OCI-M1 (cell line): ENCODE data around the gene KATNB1.
"Not testable (repeated sequence)": the region's sequence is repeated elsewhere in the genome, so short reads cannot be mapped to it uniquely, and the experiment has no call there.

Experiments used
- DNase-seq: peaks from one replicate; lab custom pipeline; 2025; lab: John Stamatoyannopoulos, UW

KATNB1 gene

DNA sequence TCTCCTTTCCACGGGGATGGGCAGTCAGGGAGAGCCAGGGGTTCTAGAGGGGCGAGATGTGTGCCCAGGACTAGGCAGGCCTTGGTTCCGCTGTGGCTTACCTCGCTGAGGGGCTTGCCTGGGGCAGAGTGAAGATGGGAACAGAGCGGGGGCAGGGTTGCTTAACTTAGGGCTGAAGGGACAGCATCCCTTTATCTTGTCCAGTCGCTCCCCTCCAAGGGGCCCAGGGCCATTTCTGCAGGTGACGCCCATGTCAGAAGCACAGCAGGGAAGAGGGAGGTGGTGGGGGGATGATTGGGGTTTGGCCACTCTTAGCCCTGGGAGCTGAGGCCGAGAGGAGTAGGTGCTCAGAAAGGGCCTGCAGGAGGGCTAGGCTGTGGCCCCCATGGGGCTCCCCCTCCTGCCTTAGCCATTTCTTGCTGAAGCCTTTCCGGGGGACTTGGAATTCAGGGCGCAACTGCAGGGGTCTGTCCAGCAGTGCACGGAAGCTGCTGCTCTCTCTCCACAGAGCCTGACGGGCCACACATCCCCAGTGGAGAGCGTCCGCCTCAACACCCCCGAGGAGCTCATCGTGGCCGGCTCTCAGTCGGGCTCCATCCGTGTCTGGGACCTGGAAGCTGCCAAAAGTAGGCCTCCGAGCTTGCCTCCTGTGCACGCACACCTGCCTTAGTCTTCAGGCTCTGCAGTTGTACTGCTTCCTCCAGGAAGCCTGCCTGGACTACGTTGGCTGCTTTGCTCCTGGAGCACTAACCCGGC lies 8.5 kb downstream of the KATNB1 start:
- DNase-seq, result no peak

DNA sequence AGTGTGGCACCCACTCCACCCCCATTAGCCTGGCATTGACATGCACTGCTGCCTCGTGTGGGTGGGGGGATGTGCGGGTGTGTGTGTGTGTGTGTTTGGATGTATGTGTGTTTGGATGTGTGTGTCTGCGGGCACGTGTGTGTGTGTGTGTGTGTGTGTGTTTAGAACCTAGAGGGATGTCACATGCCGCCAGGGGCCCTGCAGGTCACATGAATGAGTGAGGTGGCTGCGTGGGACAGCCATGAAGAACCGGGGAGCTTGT lies 9.0 kb downstream of the KATNB1 start:
- no peak for DNase-seq

DNA sequence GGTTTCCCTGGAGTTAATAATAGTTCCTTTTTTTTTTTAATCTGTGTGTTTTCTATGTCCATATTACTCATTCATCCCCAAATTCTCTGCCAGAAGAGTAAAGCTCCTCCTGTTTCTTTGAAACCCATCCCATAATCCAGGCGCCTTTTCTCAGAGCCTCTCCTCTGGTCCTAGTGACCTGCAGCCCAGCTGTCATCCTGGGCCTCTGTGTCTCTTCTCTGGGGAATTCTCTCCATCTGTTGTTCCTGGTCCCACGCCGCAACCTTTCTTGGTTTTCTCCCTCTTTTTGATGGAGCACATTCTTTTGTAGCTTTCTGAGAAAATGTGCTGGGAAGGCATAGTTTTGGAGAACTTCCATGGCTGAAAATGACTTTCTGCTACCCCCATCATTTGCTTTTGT lies 10.2 kb downstream of the KATNB1 start:
- DNase-seq, result no peak

DNA sequence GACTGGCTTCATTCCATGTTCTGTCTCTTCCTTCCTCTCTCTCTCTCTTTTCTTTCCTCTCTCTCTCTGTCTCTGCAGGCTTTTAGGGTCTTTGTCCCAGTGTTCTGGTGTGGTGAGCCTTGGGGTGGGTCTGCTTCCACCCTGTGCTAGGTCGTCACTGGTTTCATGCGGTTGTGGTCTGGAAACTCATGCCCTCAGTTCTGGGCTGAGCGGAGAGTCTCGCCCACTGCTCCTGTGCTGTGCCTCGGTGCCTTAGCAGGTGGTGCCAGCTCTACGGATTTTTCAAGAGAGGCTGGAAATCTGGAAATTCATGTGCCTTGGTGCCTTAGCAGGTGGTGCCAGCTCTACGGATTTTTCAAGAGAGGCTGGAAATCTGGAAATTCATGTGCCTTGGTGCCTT lies 10.7 kb downstream of the KATNB1 start:
- DNase-seq, result not testable (repeated sequence)

DNA sequence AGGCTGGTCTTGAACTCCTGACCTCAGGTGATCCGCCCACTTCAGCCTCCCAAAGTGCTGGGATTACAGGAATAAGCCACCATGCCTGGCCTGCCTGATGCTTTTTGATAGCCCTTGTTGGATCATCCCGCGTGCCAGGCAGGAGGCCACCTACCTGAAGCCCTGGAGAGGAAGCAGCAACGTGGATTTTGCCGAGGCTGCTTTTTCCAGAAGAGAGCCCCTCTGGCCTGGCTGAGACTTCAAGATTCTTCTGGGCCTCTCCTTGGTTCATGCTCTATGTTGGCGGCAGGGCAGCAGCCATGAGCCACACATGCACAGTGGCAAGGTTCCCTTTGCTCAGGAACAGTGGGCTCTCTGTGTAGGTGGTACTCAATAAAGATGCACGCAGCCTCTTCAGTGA lies 11.5 kb downstream of the KATNB1 start:
- no peak for DNase-seq

DNA sequence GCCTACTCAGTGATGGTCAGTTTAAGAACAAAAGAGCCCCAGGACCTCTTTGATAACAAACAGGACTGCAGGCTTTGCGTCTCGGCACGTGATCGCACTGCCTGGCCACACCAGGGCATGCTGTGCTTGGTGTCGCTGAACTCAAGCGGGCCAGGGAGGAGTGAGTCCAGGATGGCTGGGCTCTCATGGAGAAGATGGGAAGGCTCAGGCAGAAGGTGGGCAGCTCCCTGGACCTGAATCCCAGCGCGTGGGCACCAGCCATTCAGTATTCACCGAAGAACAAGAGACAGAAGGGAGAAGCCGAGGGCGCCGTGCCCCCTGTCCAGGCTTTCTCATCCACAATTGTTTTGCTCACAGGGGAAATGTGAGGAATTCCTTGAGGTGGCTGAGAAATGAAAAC lies 11.9 kb downstream of the KATNB1 start:
- no peak for DNase-seq

DNA sequence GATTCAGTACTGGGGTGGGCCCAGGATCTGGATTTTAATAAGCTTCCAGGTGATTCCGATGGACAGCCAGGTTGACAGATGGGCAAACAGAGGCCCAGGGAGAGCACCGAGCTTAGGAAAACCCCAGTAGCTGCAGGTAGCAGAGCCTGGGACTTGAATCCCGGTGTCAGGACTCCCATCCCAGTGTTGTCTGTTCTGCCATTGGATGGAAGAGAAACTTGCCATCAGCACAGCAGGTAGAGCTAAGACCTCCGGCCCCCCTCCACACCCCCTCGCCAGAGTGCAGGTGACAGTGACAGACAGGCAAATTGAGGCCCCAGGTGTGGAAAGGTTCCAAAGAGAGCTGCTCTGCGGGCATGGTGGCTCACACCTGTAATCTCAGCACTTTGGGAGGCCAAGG lies 12.4 kb downstream of the KATNB1 start:
- no peak for DNase-seq

DNA sequence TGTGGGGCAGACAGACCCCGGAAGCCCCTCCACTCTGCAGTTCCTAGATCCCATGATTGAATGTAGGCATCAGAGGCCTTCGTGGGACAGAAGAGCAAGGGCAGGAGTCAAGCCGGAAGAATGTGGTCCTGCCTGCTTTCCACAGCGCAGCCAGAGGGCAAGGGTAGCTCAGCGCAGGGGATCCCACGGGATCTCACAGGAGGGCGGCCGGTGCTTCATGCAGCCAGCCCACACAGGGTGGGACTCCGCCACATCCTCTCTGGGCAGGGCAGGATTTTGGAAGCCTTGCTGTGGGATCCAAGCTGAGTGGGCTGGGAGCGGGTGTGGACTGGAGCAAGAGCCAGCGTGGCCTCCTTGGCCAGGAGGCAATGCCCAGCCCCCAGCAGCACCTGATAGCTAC lies 13.0 kb downstream of the KATNB1 start:
- DNase-seq, result no peak

DNA sequence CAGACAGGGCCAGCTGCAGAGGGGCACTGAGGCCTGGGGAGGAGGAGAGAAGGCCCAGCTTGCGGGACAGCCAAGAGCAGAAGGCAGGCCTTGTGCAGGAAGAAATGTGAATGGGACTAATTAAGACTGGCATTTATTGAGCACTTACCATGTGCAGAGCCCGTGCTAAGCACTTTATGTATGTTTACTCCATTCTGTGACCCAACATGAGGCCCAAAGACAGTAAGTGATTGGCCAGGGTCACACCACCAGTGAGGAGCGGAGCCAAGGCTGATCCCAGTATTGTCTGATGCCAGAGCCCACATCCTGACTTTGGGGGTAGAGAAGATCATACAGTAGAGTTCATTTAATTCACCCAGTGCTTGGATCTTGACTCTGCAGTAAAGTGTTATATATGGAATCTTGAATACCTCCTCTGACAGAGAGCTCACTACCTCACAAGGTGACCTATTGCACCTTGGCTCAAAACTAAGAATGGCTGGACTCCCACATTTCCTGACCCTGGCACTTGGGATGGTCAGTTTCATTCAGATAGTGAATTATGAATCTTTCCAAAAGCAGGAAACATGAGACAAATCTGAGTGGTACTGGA lies 13.6 kb downstream of the KATNB1 start:
- DNase-seq, result no peak

DNA sequence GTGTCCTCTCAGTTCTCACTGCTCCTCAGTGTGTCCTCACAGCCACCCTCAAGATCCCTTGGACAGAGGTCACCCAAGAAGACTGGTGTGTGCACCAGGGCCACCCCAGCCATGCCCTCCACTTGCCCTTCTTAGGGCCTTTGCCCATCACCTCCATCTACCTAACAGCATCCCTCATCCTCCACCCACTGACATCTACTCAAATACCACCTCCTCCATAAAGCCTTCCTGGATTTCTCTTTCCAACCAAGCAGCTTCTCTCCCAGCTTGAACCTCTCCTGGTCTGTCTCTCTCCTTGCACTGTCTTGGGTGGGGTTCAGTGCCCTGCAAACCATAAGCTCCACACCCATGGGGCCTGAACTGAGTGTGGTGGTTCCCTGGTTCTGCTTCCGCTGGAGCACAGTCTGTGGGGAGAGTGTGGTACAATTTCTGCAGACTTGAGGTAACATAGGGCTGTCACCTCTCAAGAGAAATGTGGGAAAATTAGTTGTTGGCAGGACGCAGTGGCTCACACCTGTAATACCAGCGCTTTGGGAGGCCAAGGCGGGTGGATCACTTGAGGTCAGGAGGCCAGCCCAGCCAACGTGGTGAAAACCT lies 14.4 kb downstream of the KATNB1 start:
- no peak for DNase-seq

DNA sequence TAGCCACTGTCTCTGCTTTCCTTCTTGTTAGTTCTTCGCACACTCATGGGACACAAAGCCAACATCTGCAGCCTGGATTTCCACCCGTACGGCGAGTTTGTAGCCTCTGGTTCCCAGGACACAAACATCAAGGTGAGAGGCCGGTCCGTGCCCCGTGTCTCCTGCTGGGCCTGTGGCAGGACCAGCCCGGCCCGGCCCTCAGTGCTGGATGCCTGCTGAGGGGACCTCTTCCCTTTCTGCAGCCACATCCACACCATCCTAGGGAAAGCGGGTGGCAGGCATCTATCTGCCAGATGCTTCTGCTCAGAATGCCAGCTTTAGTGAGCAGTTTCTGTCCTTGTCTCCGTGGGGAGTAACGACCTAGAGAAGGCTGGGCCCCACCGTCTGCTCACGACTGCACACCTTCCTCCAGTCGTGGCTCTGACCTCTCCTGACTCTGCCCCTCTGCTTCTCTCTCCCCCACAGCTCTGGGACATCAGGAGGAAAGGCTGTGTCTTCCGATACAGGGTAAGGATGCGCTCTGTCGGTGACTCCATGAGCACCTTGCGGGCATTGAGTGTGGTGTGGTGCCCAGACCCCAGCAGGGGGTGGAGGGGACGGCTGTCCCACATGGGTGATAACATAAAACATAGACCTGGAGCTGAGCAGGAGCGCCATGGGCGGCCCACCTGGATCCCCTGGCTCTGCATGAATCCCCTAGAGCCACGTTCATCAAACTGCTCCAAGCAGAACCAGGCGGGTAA lies 15.4 kb downstream of the KATNB1 start:
- no peak for DNase-seq

DNA sequence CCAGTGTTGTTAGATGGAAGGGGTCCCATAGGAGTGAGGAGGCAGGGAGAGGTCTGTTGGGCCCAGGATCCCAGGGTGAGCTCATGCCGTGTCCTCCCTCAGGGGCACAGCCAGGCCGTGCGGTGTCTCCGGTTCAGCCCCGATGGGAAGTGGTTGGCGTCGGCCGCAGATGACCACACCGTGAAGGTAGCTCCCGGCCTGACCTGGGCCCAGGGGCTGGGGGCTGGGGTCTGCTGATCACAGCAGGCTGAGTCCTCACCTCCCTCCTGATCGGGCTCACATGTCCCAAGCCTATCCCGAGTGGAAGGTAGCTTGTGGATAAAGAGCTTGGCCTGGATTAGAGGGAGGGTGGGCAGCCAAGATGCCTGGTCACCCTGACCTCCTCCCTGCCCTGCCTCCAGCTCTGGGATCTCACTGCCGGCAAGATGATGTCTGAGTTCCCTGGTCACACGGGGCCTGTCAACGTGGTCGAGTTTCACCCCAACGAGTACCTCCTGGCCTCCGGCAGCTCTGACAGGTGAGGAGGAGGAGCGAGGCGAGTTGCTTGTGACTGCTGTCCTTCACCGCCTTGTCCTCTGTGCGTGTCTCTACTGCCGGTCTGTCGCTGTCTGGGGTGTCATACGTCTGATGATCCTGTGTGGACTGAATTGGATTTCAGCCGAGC lies 16.1 kb downstream of the KATNB1 start:
- DNase-seq, result no peak

DNA sequence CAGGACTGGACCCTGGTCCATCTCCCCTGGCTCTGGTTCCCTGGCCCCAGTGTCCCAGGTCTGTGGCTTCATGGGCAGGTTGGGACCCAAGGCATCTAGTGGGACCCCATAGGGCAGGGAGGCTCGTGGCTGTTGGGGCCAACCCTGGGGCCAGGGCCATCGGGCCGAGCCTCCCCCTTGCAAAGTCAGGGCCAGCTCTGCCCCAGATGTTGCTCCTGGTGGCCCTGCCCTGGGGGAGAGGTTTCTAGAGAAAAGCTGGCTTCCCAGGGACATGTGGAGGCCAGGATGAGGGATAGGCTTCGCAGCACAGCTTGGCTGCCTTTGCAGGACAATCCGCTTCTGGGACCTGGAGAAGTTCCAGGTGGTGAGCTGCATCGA lies 16.6 kb downstream of the KATNB1 start:
- no peak for DNase-seq

DNA sequence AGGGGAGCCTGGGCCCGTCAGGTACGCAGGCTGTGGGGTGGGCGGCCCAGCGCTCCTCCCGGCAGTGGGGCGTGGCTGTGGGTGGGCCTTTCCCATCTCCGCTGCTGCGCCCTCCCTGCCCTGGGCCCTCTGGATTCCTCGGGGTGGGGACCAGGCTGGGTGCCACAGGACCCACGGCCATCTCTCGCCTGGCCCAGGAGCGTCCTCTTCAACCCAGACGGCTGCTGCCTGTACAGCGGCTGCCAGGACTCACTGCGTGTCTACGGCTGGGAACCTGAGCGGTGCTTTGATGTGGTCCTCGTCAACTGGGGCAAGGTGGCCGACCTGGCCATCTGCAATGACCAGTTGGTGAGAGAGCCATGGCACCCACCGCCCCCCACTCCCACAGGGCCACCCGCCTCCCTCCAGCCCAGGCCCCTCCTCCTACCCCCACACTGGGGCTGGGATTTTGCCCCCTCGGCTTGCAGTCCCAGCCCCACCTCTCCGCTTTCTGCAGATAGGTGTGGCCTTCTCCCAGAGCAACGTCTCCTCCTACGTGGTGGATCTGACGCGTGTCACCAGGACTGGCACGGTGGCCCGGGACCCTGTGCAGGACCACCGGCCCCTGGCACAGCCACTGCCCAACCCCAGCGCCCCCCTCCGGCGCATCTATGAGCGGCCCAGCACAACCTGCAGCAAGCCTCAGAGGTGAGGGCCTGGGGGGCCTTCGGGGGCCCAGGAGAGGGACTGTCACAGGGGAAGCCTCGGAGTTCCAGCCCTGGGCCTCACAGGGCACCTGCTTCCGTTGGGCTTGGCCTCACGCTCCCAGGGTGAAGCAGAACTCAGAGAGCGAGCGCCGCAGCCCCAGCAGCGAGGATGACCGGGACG lies 17.2 kb downstream of the KATNB1 start:
- no peak for DNase-seq

DNA sequence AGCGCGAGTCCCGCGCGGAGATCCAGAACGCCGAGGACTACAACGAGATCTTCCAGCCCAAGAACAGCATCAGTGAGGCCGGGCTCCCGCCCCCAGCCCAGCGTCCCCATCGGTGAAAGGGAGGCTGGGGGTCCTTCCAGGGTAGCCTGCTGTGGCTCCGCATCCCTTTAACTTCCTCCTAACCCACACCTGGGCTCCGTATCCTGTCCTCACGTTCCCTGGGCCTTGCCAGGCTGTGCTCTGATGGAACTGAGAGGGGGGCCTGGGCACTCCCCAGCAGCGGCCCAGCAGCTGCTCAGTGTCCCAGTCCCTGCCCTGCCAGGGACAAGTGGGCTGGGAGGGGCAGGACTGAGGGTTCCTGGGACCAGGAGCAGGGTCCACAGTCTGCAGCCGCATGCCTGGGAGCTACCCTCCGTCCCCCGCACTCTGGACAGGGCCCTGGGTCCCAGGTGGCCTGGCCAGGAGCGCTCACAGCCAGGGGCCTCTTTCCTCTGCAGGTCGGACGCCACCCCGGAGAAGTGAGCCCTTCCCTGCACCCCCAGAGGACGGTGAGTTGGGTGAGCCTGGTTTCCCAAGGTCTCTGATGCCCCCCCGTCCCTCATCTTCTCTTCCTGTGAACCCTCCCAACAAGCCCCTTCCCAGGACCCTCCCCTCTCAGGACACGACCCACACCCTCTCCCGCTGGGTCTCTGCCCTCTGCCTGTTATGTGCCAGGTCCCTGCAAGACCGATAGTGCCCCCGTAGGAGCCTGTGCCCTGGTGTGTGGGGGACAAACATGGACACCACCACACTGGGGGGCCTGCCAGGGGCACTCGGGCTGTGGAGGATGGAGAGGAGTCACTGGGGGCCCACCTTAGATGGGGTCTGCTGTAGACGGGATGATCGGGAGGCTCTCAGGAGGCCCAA lies 18.1 kb downstream of the KATNB1 start:
- DNase-seq, result no peak

DNA sequence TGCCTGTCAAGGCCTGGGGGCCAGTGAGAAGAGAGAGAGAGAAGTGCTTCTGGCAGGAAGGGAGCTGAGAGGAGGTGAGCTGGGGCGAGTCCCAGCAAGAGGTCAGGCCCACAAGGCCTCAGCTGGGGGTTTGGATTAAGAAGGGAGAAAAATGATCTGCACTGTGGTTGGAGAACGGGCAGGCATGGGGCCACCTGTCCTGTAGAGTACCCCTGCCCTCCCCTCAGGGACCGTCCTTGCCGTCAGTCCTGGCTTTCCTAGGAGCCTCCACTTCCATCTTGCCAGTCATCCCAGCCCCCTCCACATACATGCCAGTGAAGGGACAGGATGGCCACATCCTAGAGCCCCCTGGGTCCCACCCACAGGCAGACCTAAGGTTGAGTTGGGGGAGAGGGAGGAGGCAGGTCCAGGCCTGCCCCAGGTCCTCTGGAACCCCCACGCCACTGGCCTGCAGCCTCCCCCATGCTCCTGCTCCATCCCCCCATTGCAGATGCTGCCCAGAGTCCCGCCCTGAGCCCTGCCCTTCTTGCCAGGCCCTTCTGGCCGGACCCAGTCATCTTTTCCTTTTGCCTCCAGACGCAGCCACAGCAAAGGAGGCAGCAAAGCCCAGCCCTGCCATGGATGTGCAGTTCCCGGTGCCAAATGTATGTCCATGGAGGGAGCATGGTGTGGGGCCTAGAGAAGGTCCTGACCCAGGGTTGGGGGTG lies 18.9 kb downstream of the KATNB1 start:
- DNase-seq, result no peak

DNA sequence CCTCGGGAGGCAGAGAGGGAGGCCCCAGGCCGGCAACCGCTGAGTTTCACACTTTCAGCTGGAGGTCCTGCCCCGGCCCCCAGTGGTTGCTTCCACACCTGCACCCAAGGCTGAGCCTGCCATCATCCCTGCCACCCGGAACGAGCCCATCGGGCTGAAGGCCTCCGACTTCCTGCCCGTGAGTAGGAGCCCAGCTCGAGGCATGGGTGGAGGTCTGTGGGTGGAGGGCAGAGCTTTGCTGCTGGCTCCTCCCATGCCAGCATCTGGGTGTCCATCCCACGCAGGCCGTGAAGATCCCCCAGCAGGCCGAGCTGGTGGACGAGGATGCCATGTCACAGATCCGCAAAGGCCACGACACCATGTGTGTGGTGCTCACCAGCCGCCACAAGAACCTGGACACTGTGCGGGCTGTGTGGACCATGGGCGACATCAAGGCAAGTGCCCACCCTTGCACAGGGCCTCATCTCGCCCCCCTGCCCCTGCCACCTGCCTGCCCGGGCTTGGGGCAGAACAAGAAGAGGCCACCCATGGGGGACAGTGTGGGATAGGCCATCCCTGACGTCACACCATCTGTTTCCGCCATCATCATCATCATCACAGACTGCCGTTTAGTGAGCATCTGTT lies 19.6 kb downstream of the KATNB1 start:
- DNase-seq, result no peak

DNA sequence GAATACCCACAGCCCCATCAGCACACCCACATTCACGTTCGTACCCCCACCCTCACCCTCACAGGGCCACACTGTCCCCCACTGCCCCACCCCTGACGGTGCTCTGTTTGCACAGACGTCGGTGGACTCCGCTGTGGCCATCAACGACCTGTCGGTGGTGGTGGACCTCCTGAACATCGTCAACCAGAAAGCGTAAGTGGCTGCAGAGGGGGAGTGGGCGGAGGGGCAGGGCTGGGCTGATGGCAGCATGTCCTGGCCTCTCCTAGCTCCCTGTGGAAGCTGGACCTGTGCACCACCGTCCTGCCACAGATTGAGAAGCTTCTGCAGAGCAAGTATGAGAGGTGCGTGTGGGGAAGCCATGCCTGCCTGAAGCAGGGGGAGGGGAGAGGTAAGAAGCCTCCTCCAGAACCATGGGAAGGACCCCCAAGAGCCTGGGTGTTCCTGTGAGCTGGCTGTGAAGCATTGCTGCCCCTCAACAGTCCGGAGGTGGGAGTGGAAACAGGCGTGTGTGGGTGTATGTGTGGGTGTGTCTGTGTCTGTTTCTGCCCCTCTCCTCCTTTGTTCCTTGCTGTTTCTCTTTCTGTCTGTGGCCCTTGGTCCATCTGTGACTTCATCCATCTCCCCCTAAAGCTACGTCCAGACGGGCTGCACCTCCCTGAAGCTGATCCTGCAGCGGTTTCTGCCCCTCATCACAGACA lies 20.3 kb downstream of the KATNB1 start:
- DNase-seq, result no peak
